SU-DHL-6 (cell line): ENCODE data around the gene MAN2A2.

Source experiments
- H2AFZ ChIP-seq: fragments of 200-600 bp; sonication (generic); 2 replicates; pipeline ENCODE4 v1.6.1; 2014; ENCODE audit warnings: low read depth, mild to moderate bottlenecking, moderate library complexity, mixed read lengths, antibody characterized with exemption, low read length; ENCODE audit not compliant: severe bottlenecking
- H3F3A ChIP-seq: fragments of 200-600 bp; shearing (Covaris generic); 2 replicates; pipeline ENCODE4 v1.6.0; 2016; ENCODE audit warnings: antibody characterized with exemption, mild to moderate bottlenecking; ENCODE audit not compliant: insufficient read depth
- H3K27ac ChIP-seq: fragments of 200-600 bp; sonication (generic); 2 replicates; pipeline ENCODE4 v1.5.1; 2016; ENCODE audit warnings: low read depth, mild to moderate bottlenecking, low read length, moderate library complexity, mixed read lengths
- H3K27me3 ChIP-seq: fragments of 200-600 bp; sonication (generic), shearing (Covaris generic); 2 replicates; pipeline ENCODE4 v1.6.0; 2014; ENCODE audit warnings: mild to moderate bottlenecking, low read length
- H3K36me3 ChIP-seq: fragments of 200-600 bp; sonication (generic); 2 replicates; pipeline ENCODE4 v1.6.1; 2014; ENCODE audit warnings: mild to moderate bottlenecking, low read length, mixed read lengths
- H3K4me2 ChIP-seq: fragments of 300-600, 200-600 bp; shearing (Covaris generic), sonication (generic); 2 replicates; pipeline ENCODE4 v1.6.0; 2014; ENCODE audit warnings: low read length, low read depth, mild to moderate bottlenecking; ENCODE audit not compliant: poor library complexity, severe bottlenecking
- H3K4me3 ChIP-seq: fragments of 200-600 bp; sonication (generic); 2 replicates; pipeline ENCODE4 v1.5.1; 2014; ENCODE audit warnings: antibody characterized with exemption, low read length, mild to moderate bottlenecking, mixed read lengths; ENCODE audit not compliant: insufficient read depth, poor library complexity, severe bottlenecking
- H3K79me2 ChIP-seq: fragments of 200-600 bp; sonication (generic); 2 replicates; pipeline ENCODE4 v1.6.1; 2014; ENCODE audit warnings: mild to moderate bottlenecking, low read length, moderate library complexity; ENCODE audit not compliant: insufficient read depth
- H3K9ac ChIP-seq: fragments of 200-600 bp; sonication (generic); 2 replicates; pipeline ENCODE4 v1.7.0; 2014; ENCODE audit warnings: mild to moderate bottlenecking, low read length
- H3K9me2 ChIP-seq: fragments of 200-600 bp; sonication (generic); replicated peaks from 2 replicates; pipeline ENCODE4 v1.6.1; 2014; ENCODE audit warnings: low read length; ENCODE audit not compliant: insufficient read depth
- H3K9me3 ChIP-seq: fragments of 200-600 bp; sonication (generic); 2 replicates; pipeline ENCODE4 v1.6.1; 2014; ENCODE audit warnings: low read length, mixed read lengths; ENCODE audit not compliant: insufficient read depth
- H4K20me1 ChIP-seq: fragments of 200-600 bp; sonication (generic); 2 replicates; pipeline ENCODE4 v1.6.1; 2014; ENCODE audit warnings: low read depth, mild to moderate bottlenecking, antibody characterized with exemption, low read length, moderate library complexity, mixed read lengths
- EZH2phosphoT487 ChIP-seq: fragments of 200-600 bp; sonication (generic), shearing (Covaris generic); conservative IDR thresholded peaks from 2 replicates; pipeline ENCODE4 v1.6.1; 2018; ENCODE audit warnings: mild to moderate bottlenecking, antibody characterized with exemption, low read length, moderate library complexity, mixed read lengths
- TF ChIP-seq, protein P1 (sequence below): fragments of 200-600 bp; sonication (generic); IDR thresholded peaks from one replicate; pipeline ENCODE4 v1.5.1; 2017; ENCODE audit warnings: antibody characterized with exemption, mild to moderate bottlenecking, low read length, moderate library complexity; ENCODE audit not compliant: insufficient read depth, poor library complexity, severe bottlenecking

Gene MAN2A2

DNA sequence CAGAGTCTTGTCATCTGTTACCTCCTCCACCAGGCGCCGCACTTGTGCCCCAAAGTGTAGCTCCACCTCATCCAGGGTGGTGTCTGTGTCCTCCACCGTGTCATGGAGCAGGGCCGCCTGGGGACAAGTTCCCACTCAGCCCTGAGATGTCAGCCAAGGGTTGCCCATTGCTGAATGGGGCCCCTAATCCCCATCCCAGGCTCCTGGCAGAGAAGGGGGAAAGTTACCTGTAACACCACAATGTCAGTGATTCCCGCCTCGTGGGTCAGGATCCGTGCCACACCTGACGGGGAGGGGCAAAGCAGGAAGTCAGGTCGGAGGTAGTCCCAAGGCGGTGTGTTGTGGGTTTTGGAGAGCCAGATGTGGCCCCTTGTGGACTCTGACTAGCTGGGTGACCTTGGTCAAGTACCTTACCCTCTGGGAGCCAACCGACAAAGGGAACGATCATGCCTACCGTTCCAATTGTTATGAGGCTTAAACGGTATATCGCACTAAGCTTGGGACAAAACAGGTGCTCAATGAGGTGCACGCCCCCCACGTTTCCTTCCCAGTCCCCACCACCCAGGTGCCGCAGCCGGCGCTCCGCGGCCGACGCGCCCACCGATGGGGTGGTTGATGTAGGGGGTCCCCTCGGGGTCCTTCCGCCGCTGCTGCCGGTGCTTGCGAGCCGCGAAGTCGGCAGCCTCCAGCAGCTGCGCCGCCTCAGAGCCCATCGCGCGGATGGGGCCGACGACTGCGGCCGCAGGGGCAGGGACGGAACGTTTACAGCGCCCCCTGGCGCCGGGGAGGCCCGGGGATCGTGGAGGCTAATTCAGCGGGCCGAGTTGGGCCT, 28.9 kb downstream of the MAN2A2 start, which contains the start of gene HDDC3:
TSS of gene HDDC3 (minus strand) at position 722 of the 832 bp plus-strand sequence. CDS start at position 713, 9 bp downstream.
- Histone ChIP-seq H3K79me2 (peaks cover 17% of the 10 kb centered on the region), H3K27ac (peak within 1 kb of the TSS; percentile 85), H3K9me2 (no peaks in the 10 kb centered on the region), H3K4me3 (peak within 1 kb of the TSS; percentile 70), H3K4me2 (peak within 1 kb of the TSS; percentile 75), H3K27me3 (no peaks in the 10 kb centered on the region), H3F3A (peaks cover 20% of the 10 kb centered on the region), H2AFZ (peak within 1 kb of the TSS; percentile 75), H4K20me1 (no peaks in the 10 kb centered on the region), H3K36me3 (0 out of 2 replicates have a peak, but pooled peaks cover 2% of the 10 kb centered on the region), H3K9me3 (no peaks in the 10 kb centered on the region), H3K9ac (peak within 1 kb of the TSS; percentile 75)
- TF ChIP-seq, protein P1, sequence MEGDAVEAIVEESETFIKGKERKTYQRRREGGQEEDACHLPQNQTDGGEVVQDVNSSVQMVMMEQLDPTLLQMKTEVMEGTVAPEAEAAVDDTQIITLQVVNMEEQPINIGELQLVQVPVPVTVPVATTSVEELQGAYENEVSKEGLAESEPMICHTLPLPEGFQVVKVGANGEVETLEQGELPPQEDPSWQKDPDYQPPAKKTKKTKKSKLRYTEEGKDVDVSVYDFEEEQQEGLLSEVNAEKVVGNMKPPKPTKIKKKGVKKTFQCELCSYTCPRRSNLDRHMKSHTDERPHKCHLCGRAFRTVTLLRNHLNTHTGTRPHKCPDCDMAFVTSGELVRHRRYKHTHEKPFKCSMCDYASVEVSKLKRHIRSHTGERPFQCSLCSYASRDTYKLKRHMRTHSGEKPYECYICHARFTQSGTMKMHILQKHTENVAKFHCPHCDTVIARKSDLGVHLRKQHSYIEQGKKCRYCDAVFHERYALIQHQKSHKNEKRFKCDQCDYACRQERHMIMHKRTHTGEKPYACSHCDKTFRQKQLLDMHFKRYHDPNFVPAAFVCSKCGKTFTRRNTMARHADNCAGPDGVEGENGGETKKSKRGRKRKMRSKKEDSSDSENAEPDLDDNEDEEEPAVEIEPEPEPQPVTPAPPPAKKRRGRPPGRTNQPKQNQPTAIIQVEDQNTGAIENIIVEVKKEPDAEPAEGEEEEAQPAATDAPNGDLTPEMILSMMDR = peak; percentile 80
- no peak for TF ChIP-seq EZH2phosphoT487

DNA sequence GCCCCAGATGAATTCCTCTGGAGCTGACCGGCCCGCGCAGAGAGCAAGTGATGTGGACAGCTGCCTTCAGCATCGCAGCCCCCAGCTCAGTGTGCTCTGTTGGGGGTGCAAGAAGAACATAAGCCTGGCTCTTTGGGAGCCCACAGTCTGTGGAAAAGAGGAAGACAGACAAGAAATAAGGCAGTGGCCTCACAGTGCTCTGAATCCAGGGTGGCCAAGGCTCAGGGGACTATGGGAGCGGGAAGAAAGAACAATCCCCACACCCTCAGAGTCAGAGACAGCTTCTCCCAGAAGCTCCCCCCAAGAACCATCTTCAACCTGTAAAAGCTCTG, 29.5 kb downstream of the MAN2A2 start:
- H3K4me2 ChIP-seq = peak overlapping the region; percentile 28
- H3K4me3 ChIP-seq = peak overlapping the region; percentile 70
- H2AFZ ChIP-seq = peak overlapping the region; percentile 75

DNA sequence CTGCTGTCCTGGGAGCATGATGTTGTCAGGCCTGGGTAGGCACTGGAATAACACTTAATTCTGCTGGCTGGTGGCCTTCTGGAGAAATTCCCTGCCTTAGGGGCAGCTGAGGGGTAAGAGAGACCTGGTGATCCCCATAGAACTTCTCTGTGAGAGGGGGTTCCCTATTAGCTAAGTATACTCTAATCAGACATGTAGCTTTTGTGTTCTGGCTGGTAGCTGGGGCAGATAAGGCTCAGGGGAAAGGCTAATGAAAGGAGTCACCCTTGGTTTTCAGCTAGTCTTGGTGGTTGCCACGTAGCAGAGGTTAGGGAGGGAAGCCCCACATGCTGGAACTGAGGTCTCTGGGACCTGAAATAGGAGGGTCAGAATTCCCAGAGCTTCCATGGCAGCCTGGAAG, 30.2 kb downstream of the MAN2A2 start:
- Histone ChIP-seq H3K9me2 (no peaks in the 10 kb centered on the region), H3K36me3 (peaks cover 8% of the 10 kb centered on the region; the same call in 1 of the 2 replicates), H3K27ac (no peak overlapping the region), H3K79me2 (peaks cover 17% of the 10 kb centered on the region), H3K9ac (no peak overlapping the region), H3K4me3 (no peak overlapping the region), H2AFZ (no peak overlapping the region), H3K4me2 (no peak overlapping the region), H4K20me1 (no peaks in the 10 kb centered on the region), H3F3A (peaks cover 18% of the 10 kb centered on the region), H3K27me3 (no peaks in the 10 kb centered on the region), H3K9me3 (no peaks in the 10 kb centered on the region)
- TF ChIP-seq, protein P1 = no peak
- TF ChIP-seq EZH2phosphoT487 = no peak

More for the DNA sequence above, 29.5 kb downstream of the MAN2A2 start:
- Histone ChIP-seq H3K79me2 (peaks cover 17% of the 10 kb centered on the region), H3K9ac (peak overlapping the region; percentile 75), H3K27me3 (no peaks in the 10 kb centered on the region), H3K36me3 (0 out of 2 replicates have a peak, but pooled peaks cover 2% of the 10 kb centered on the region), H4K20me1 (no peaks in the 10 kb centered on the region), H3F3A (peaks cover 20% of the 10 kb centered on the region), H3K9me3 (no peaks in the 10 kb centered on the region), H3K27ac (no peak overlapping the region; the same call in 1 of the 2 replicates), H3K9me2 (no peaks in the 10 kb centered on the region)
- TF ChIP-seq EZH2phosphoT487 = no peak
- TF ChIP-seq, protein P1 = no peak
